Measurements from ENCODE around the gene PLEKHA6.

Gene PLEKHA6

GRCh38 chr1:204326771-204327300, 32.9 kb downstream of the PLEKHA6 start:
- no peak overlapping the region for H3K4me3 ChIP-seq (replicated peaks; ENCODE audit: insufficient read depth, low read length)
- DNase-seq (ENCODE audit: low read depth in 1 of 2, low spot score in 1 of 2) = no peak
- no peak overlapping the region for H3K27ac ChIP-seq (replicated peaks)
- no peaks in the 10 kb centered on the region for H3K27me3 ChIP-seq (ENCODE audit: insufficient read depth, poor library complexity, severe bottlenecking)
- TF ChIP-seq, protein P1, sequence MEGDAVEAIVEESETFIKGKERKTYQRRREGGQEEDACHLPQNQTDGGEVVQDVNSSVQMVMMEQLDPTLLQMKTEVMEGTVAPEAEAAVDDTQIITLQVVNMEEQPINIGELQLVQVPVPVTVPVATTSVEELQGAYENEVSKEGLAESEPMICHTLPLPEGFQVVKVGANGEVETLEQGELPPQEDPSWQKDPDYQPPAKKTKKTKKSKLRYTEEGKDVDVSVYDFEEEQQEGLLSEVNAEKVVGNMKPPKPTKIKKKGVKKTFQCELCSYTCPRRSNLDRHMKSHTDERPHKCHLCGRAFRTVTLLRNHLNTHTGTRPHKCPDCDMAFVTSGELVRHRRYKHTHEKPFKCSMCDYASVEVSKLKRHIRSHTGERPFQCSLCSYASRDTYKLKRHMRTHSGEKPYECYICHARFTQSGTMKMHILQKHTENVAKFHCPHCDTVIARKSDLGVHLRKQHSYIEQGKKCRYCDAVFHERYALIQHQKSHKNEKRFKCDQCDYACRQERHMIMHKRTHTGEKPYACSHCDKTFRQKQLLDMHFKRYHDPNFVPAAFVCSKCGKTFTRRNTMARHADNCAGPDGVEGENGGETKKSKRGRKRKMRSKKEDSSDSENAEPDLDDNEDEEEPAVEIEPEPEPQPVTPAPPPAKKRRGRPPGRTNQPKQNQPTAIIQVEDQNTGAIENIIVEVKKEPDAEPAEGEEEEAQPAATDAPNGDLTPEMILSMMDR (IDR thresholded peaks at IDR 0.05; ENCODE audit: insufficient read depth, low read length) = no peak
- TF ChIP-seq POLR2AphosphoS5 (IDR thresholded peaks at IDR 0.05; ENCODE audit: low read depth) = no peak
- no peak for TF ChIP-seq GABPA (IDR thresholded peaks at IDR 0.05; ENCODE audit: low read depth)
- TF ChIP-seq, protein P2, sequence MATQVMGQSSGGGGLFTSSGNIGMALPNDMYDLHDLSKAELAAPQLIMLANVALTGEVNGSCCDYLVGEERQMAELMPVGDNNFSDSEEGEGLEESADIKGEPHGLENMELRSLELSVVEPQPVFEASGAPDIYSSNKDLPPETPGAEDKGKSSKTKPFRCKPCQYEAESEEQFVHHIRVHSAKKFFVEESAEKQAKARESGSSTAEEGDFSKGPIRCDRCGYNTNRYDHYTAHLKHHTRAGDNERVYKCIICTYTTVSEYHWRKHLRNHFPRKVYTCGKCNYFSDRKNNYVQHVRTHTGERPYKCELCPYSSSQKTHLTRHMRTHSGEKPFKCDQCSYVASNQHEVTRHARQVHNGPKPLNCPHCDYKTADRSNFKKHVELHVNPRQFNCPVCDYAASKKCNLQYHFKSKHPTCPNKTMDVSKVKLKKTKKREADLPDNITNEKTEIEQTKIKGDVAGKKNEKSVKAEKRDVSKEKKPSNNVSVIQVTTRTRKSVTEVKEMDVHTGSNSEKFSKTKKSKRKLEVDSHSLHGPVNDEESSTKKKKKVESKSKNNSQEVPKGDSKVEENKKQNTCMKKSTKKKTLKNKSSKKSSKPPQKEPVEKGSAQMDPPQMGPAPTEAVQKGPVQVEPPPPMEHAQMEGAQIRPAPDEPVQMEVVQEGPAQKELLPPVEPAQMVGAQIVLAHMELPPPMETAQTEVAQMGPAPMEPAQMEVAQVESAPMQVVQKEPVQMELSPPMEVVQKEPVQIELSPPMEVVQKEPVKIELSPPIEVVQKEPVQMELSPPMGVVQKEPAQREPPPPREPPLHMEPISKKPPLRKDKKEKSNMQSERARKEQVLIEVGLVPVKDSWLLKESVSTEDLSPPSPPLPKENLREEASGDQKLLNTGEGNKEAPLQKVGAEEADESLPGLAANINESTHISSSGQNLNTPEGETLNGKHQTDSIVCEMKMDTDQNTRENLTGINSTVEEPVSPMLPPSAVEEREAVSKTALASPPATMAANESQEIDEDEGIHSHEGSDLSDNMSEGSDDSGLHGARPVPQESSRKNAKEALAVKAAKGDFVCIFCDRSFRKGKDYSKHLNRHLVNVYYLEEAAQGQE (IDR thresholded peaks at IDR 0.05; ENCODE audit: insufficient replicate concordance, low read depth) = no peak
- no peak for TF ChIP-seq SPI1 (IDR thresholded peaks at IDR 0.05; ENCODE audit: borderline replicate concordance, low read depth)

- TF ChIP-seq POLR2AphosphoS5 (IDR thresholded peaks at IDR 0.05; ENCODE audit: low read depth) (no peak), GABPA (IDR thresholded peaks at IDR 0.05; ENCODE audit: low read depth) (no peak), SPI1 (IDR thresholded peaks at IDR 0.05; ENCODE audit: borderline replicate concordance, low read depth) (no peak)
- TF ChIP-seq, protein P2 (IDR thresholded peaks at IDR 0.05; ENCODE audit: insufficient replicate concordance, low read depth) = no peak
- TF ChIP-seq, protein P1 (IDR thresholded peaks at IDR 0.05; ENCODE audit: insufficient read depth, low read length) = no peak
- H3K27ac ChIP-seq (replicated peaks) = no peak overlapping the region
- no peak for DNase-seq (ENCODE audit: low read depth in 1 of 2, low spot score in 1 of 2)
- H3K27me3 ChIP-seq (ENCODE audit: insufficient read depth, poor library complexity, severe bottlenecking) = no peaks in the 10 kb centered on the region
- no peak overlapping the region for H3K4me3 ChIP-seq (replicated peaks; ENCODE audit: insufficient read depth, low read length)
These were observed 33.8 kb downstream of the PLEKHA6 start for GRCh38 chr1:204325944-204326343.

DNA sequence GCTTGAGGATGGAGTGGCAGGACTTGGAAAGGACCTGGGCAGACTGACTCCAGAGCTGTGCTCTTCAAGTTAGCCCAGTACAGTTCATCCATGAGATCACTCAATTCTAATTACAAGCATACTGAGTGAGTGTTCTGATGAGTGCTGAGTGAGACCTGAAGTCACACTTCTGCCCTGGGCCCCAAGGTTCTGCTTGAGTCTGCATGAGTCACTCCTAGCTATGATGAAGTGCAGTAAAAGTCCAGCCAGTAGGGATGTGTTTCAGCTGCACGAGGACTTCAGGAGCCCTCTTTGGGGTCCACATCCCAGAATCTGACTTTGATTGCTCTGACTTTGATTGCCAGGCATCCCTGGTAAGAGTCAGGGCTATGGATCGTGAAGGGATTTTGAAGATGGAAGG, 35.8 kb downstream of the PLEKHA6 start:
- Histone ChIP-seq H3K27me3 (ENCODE audit: insufficient read depth, poor library complexity, severe bottlenecking) (no peaks in the 10 kb centered on the region), H3K27ac (replicated peaks) (no peak overlapping the region), H3K4me3 (replicated peaks; ENCODE audit: insufficient read depth, low read length) (no peak overlapping the region)
- TF ChIP-seq POLR2AphosphoS5 (IDR thresholded peaks at IDR 0.05; ENCODE audit: low read depth) = no peak
- TF ChIP-seq, protein P1 (IDR thresholded peaks at IDR 0.05; ENCODE audit: insufficient read depth, low read length) = no peak
- TF ChIP-seq SPI1 (IDR thresholded peaks at IDR 0.05; ENCODE audit: borderline replicate concordance, low read depth) = no peak
- TF ChIP-seq, protein P2 (IDR thresholded peaks at IDR 0.05; ENCODE audit: insufficient replicate concordance, low read depth) = no peak
- TF ChIP-seq GABPA (IDR thresholded peaks at IDR 0.05; ENCODE audit: low read depth) = no peak
- DNase-seq (ENCODE audit: low read depth in 1 of 2, low spot score in 1 of 2) = no peak
